Measurements from ENCODE around the gene THAP11.

The THAP11 gene

GRCh38 chr16:67878232-67878631, 36.1 kb downstream of the THAP11 start:
- no peak overlapping the region for H3K27ac ChIP-seq (replicated peaks)
- TF ChIP-seq SPI1 (IDR thresholded peaks at IDR 0.05; ENCODE audit: borderline replicate concordance, low read depth), result no peak
- TF ChIP-seq GABPA (IDR thresholded peaks at IDR 0.05; ENCODE audit: low read depth), result no peak
- no peak for TF ChIP-seq REST (IDR thresholded peaks at IDR 0.05; ENCODE audit: insufficient replicate concordance, low read depth)
- TF ChIP-seq CTCF (IDR thresholded peaks at IDR 0.05; ENCODE audit: insufficient read depth, low read length), result no peak
- TF ChIP-seq POLR2AphosphoS5 (IDR thresholded peaks at IDR 0.05; ENCODE audit: low read depth), result no peak
- no peak overlapping the region for H3K4me3 ChIP-seq (replicated peaks; ENCODE audit: insufficient read depth, low read length)
- no peaks in the 10 kb centered on the region for H3K27me3 ChIP-seq (ENCODE audit: insufficient read depth, poor library complexity, severe bottlenecking)
- DNase-seq (ENCODE audit: low read depth in 1 of 2, low spot score in 1 of 2), result no peak

GRCh38 chr16:67878846-67879245, 36.7 kb downstream of the THAP11 start:
- no peak for DNase-seq (ENCODE audit: low read depth in 1 of 2, low spot score in 1 of 2)
- TF ChIP-seq SPI1 (IDR thresholded peaks at IDR 0.05; ENCODE audit: borderline replicate concordance, low read depth), result no peak
- no peak for TF ChIP-seq REST (IDR thresholded peaks at IDR 0.05; ENCODE audit: insufficient replicate concordance, low read depth)
- TF ChIP-seq POLR2AphosphoS5 (IDR thresholded peaks at IDR 0.05; ENCODE audit: low read depth), result no peak
- no peak for TF ChIP-seq GABPA (IDR thresholded peaks at IDR 0.05; ENCODE audit: low read depth)
- TF ChIP-seq CTCF (IDR thresholded peaks at IDR 0.05; ENCODE audit: insufficient read depth, low read length), result no peak
- no peaks in the 10 kb centered on the region for H3K27me3 ChIP-seq (ENCODE audit: insufficient read depth, poor library complexity, severe bottlenecking)

GRCh38 chr16:67879462-67879861, 37.3 kb downstream of the THAP11 start:
- no peak for TF ChIP-seq SPI1 (IDR thresholded peaks at IDR 0.05; ENCODE audit: borderline replicate concordance, low read depth)
- TF ChIP-seq CTCF (IDR thresholded peaks at IDR 0.05; ENCODE audit: insufficient read depth, low read length), result no peak
- TF ChIP-seq POLR2AphosphoS5 (IDR thresholded peaks at IDR 0.05; ENCODE audit: low read depth), result no peak
- no peak for TF ChIP-seq REST (IDR thresholded peaks at IDR 0.05; ENCODE audit: insufficient replicate concordance, low read depth)
- TF ChIP-seq GABPA (IDR thresholded peaks at IDR 0.05; ENCODE audit: low read depth), result no peak
- no peak for DNase-seq (ENCODE audit: low read depth in 1 of 2, low spot score in 1 of 2)
- Histone ChIP-seq H3K27me3 (ENCODE audit: insufficient read depth, poor library complexity, severe bottlenecking) (no peaks in the 10 kb centered on the region), H3K4me3 (replicated peaks; ENCODE audit: insufficient read depth, low read length) (no peak overlapping the region), H3K27ac (replicated peaks) (no peak overlapping the region)

More at GRCh38 chr16:67878846-67879245, 36.7 kb downstream of the THAP11 start:
- no peak overlapping the region for H3K27ac ChIP-seq (replicated peaks)
- no peak overlapping the region for H3K4me3 ChIP-seq (replicated peaks; ENCODE audit: insufficient read depth, low read length)

All from HL-60 (cell line).